HepG2 (cell line): Measurements from ENCODE around the gene FUT4. TPM values are rescaled to one million over a fixed set of nuclear protein-coding genes. Genes with fewer than 3 reads are reported as not detected.

Experiments
- CEBPB ChIP-seq: IDR thresholded peaks from 2 replicates; pipeline ENCODE4 v1.6.1; 2011; ENCODE audit warnings: low read depth, low read length, improper control_type of control experiment, borderline replicate concordance
- SCMH1 ChIP-seq: sonication (generic); formaldehyde crosslinking; IDR thresholded peaks from 2 replicates; pipeline ENCODE4 v1.9.0; 2021; ENCODE audit warnings: missing genetic modification reagents, mild to moderate bottlenecking, borderline replicate concordance
- SIX1 ChIP-seq: sonication (generic); formaldehyde crosslinking; IDR thresholded peaks from 2 replicates; pipeline ENCODE4 v1.4.0; 2020; ENCODE audit warnings: missing genetic modification reagents, borderline replicate concordance
- ZNF251 ChIP-seq: sonication (generic); formaldehyde crosslinking; IDR thresholded peaks from 2 replicates; pipeline ENCODE4 v1.9.0; 2021; ENCODE audit warnings: mild to moderate bottlenecking, missing genetic modification reagents
- ZNF292 ChIP-seq: sonication (generic); formaldehyde crosslinking; IDR thresholded peaks from 2 replicates; pipeline ENCODE4 v1.8.1; 2022; ENCODE audit warnings: mild to moderate bottlenecking, low read depth, missing genetic modification reagents, borderline replicate concordance
- ZNF562 ChIP-seq: sonication (generic); formaldehyde crosslinking; IDR thresholded peaks from 2 replicates; pipeline ENCODE4 v1.8.0; 2022; ENCODE audit warnings: missing genetic modification reagents, borderline replicate concordance
- ZNF678 ChIP-seq: sonication (generic); formaldehyde crosslinking; IDR thresholded peaks from 2 replicates; pipeline ENCODE4 v1.4.0; 2020; ENCODE audit warnings: mild to moderate bottlenecking, missing genetic modification reagents
- polyA plus RNA-seq, 8 experiments: library from polyadenylated mRNA; depleted of rRNA in 3 of 8; stranded (reverse) in 7 of 8; unstranded in 1 of 8; fragments of >200 nt; fragmentation: Illumina TruSeq in 4 of 8; extraction: Trizol in 4 of 8; gene quantifications; 2 replicates each; pipeline versions ENCODE4 v1.2.1 to v1.2.3, GENCODE V29; 2011 to 2016; ENCODE audit warnings: low read depth in 4 of 8, missing spikeins in 1 of 8, mixed read lengths in 1 of 8; ENCODE audit not compliant: insufficient read depth in 1 of 8
- total RNA-seq, 5 experiments: library from RNA; depleted of rRNA; stranded (reverse); fragments of >200 nt; fragmentation: Illumina TruSeq; extraction: Trizol; gene quantifications; 2 replicates each; pipeline ENCODE4 v1.2.3, GENCODE V29; 2016; ENCODE audit warnings: low read depth in 1 of 5
- TF ChIP-seq, protein P1 (sequence below): sonication (generic); formaldehyde crosslinking; IDR thresholded peaks from one replicate; pipeline ENCODE4 v1.5.1; 2020; ENCODE audit warnings: mild to moderate bottlenecking, missing genetic modification reagents; ENCODE audit errors: not compliant biosample characterization

The FUT4 gene
- total and polyA plus RNA-seq, 2 of the 13 experiments (the other 11 are each of a cell fraction or from before 2014, with no cell fraction given): 0.28 to 0.60 TPM

DNA sequence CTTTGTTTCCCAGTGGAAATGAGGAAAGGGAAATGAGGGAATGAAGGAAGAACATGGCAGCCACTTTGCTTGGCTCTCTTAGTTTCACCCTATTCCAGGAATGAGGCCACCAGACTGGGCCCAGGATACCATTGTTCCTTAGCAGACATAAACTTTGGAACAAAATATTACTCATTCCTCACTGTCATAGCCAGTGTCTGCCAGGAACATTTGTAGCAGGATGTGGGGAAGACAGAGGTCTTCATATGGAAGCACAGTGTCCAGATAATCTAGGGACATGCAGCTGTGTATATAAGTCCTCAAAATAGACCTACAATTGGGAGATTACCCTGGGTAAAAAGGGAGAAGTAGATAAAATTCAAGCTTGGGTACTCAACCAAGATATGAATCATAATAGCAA lies 15.2 kb upstream of the FUT4 start (continued):
- TF ChIP-seq, protein P1, sequence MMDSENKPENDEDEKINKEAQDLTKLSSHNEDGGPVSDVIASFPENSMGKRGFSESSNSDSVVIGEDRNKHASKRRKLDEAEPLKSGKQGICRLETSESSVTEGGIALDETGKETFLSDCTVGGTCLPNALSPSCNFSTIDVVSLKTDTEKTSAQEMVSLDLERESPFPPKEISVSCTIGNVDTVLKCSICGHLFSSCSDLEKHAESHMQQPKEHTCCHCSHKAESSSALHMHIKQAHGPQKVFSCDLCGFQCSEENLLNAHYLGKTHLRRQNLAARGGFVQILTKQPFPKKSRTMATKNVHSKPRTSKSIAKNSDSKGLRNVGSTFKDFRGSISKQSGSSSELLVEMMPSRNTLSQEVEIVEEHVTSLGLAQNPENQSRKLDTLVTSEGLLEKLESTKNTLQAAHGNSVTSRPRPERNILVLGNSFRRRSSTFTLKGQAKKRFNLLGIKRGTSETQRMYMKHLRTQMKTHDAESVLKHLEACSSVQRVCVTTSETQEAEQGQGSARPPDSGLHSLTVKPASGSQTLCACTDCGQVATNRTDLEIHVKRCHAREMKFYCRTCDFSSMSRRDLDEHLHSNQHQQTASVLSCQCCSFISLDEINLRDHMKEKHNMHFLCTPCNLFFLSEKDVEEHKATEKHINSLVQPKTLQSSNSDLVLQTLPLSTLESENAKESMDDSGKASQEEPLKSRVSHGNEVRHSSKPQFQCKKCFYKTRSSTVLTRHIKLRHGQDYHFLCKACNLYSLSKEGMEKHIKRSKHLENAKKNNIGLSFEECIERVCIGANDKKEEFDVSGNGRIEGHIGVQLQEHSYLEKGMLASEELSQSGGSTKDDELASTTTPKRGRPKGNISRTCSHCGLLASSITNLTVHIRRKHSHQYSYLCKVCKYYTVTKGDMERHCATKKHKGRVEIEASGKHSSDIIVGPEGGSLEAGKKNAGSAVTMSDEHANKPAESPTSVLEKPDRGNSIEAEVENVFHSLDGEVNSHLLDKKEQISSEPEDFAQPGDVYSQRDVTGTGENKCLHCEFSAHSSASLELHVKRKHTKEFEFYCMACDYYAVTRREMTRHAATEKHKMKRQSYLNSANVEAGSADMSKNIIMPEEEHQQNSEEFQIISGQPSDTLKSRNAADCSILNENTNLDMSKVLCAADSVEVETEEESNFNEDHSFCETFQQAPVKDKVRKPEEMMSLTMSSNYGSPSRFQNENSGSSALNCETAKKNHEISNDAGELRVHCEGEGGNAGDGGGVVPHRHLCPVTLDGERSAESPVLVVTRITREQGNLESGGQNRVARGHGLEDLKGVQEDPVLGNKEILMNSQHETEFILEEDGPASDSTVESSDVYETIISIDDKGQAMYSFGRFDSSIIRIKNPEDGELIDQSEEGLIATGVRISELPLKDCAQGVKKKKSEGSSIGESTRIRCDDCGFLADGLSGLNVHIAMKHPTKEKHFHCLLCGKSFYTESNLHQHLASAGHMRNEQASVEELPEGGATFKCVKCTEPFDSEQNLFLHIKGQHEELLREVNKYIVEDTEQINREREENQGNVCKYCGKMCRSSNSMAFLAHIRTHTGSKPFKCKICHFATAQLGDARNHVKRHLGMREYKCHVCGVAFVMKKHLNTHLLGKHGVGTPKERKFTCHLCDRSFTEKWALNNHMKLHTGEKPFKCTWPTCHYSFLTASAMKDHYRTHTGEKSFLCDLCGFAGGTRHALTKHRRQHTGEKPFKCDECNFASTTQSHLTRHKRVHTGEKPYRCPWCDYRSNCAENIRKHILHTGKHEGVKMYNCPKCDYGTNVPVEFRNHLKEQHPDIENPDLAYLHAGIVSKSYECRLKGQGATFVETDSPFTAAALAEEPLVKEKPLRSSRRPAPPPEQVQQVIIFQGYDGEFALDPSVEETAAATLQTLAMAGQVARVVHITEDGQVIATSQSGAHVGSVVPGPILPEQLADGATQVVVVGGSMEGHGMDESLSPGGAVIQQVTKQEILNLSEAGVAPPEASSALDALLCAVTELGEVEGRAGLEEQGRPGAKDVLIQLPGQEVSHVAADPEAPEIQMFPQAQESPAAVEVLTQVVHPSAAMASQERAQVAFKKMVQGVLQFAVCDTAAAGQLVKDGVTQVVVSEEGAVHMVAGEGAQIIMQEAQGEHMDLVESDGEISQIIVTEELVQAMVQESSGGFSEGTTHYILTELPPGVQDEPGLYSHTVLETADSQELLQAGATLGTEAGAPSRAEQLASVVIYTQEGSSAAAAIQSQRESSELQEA (CRISPR knock-in tag): no peak
- TF ChIP-seq ZNF562 (CRISPR knock-in tag) (no peak), SIX1 (CRISPR knock-in tag) (no peak), ZNF251 (CRISPR knock-in tag) (no peak), SCMH1 (CRISPR knock-in tag) (no peak), ZNF678 (CRISPR knock-in tag) (no peak), CEBPB (no peak), ZNF292 (CRISPR knock-in tag) (no peak)
